ENCODE results near the gene GALM. TPM values are rescaled to one million over a fixed set of nuclear protein-coding genes. Genes with fewer than 3 reads are reported as not detected.

GALM gene
- total RNA-seq, 1 experiment from 2014 or later = 9.1 TPM

- Mint-ChIP-seq H3K27ac (ENCODE audit: unreplicated experiment) (no peak overlapping the region), H3K4me1 (ENCODE audit: low read depth, unreplicated experiment) (no peaks in the 10 kb centered on the region), H3K27me3 (ENCODE audit: unreplicated experiment) (no peaks in the 10 kb centered on the region), H3K4me3 (ENCODE audit: low read depth, unreplicated experiment) (no peak overlapping the region), H3K36me3 (ENCODE audit: insufficient read depth, unreplicated experiment) (peaks cover 51% of the 10 kb centered on the region), H3K9me3 (ENCODE audit: low read depth, unreplicated experiment) (peaks cover 4% of the 10 kb centered on the region)
- CTCF ChIA-PET = interaction anchor here (0.6 to 1.0 kb wide), 3 partner anchors 80 to 201 kb away, joined by 3 to 4 read pairs (median 3); no protein-coding TSS in a partner anchor
- no peak for TF ChIP-seq CTCF (IDR thresholded peaks at IDR 0.05; ENCODE audit: unreplicated experiment)
- no peak for DNase-seq
- intact Hi-C loops (cut with micrococcal nuclease; ENCODE audit: unreplicated experiment) = loop anchor here (5.0 kb wide), 1 partner anchor 431 kb away; no protein-coding TSS in a partner anchor
- BruUV-seq (replicated peaks) = no TSS peak
Observed at GRCh38 chr2:38737925-38738324, 72.0 kb downstream of the GALM start.

GRCh38 chr2:38739524-38739923 is 73.6 kb downstream of the GALM start:
- peaks cover 61% of the 10 kb centered on the region for H3K36me3 Mint-ChIP-seq (ENCODE audit: insufficient read depth, unreplicated experiment)
- H3K27me3 Mint-ChIP-seq (ENCODE audit: unreplicated experiment) = no peaks in the 10 kb centered on the region
- BruUV-seq (replicated peaks) = no TSS peak
- no peaks in the 10 kb centered on the region for H3K4me1 Mint-ChIP-seq (ENCODE audit: low read depth, unreplicated experiment)
- no peak overlapping the region for H3K27ac Mint-ChIP-seq (ENCODE audit: unreplicated experiment)
- TF ChIP-seq CTCF (IDR thresholded peaks at IDR 0.05; ENCODE audit: unreplicated experiment) = no peak
- CTCF ChIA-PET = interaction anchor here (0.6 to 0.7 kb wide), 3 partner anchors 11 to 196 kb away, joined by 3 to 7 read pairs (median 5); no protein-coding TSS in a partner anchor
- intact Hi-C loops (cut with micrococcal nuclease; ENCODE audit: unreplicated experiment) = loop anchor here (5.0 kb wide), 1 partner anchor 432 kb away; no protein-coding TSS in a partner anchor
- H3K4me3 Mint-ChIP-seq (ENCODE audit: low read depth, unreplicated experiment) = no peak overlapping the region
- H3K9me3 Mint-ChIP-seq (ENCODE audit: low read depth, unreplicated experiment) = peaks cover 4% of the 10 kb centered on the region
- DNase-seq = no peak

- intact Hi-C loops (cut with micrococcal nuclease; ENCODE audit: unreplicated experiment) = loop anchor here (5.0 kb wide), 2 partner anchors 159 to 204 kb away; no protein-coding TSS in a partner anchor
- H3K27me3 Mint-ChIP-seq (ENCODE audit: unreplicated experiment) = no peaks in the 10 kb centered on the region
- peak overlapping the region; percentile 20 for H3K27ac Mint-ChIP-seq (ENCODE audit: unreplicated experiment)
- CTCF ChIA-PET = interaction anchor here (0.6 to 1.6 kb wide), 4 partner anchors 10 to 425 kb away, joined by 3 to 6 read pairs (median 4); partner anchors contain the start of gene SRSF7
- no peak overlapping the region for H3K4me3 Mint-ChIP-seq (ENCODE audit: low read depth, unreplicated experiment)
- H3K9me3 Mint-ChIP-seq (ENCODE audit: low read depth, unreplicated experiment) = peaks cover 4% of the 10 kb centered on the region
- TF ChIP-seq CTCF (IDR thresholded peaks at IDR 0.05; ENCODE audit: unreplicated experiment) = peak; percentile 63
- BruUV-seq (replicated peaks) = no TSS peak
- H3K36me3 Mint-ChIP-seq (ENCODE audit: insufficient read depth, unreplicated experiment) = peaks cover 77% of the 10 kb centered on the region
- H3K4me1 Mint-ChIP-seq (ENCODE audit: low read depth, unreplicated experiment) = peaks cover 9% of the 10 kb centered on the region
- DNase-seq = no peak
Observed at GRCh38 chr2:38740851-38741731, 75.2 kb downstream of the GALM start.

GRCh38 chr2:38742797-38743559 is 77.1 kb downstream of the GALM start:
- Mint-ChIP-seq H3K4me1 (ENCODE audit: low read depth, unreplicated experiment) (peaks cover 28% of the 10 kb centered on the region), H3K36me3 (ENCODE audit: insufficient read depth, unreplicated experiment) (peaks cover 82% of the 10 kb centered on the region), H3K9me3 (ENCODE audit: low read depth, unreplicated experiment) (peaks cover 4% of the 10 kb centered on the region), H3K4me3 (ENCODE audit: low read depth, unreplicated experiment) (no peak overlapping the region), H3K27ac (ENCODE audit: unreplicated experiment) (no peak overlapping the region), H3K27me3 (ENCODE audit: unreplicated experiment) (no peaks in the 10 kb centered on the region)
- no peak for TF ChIP-seq CTCF (IDR thresholded peaks at IDR 0.05; ENCODE audit: unreplicated experiment)
- intact Hi-C loops (cut with micrococcal nuclease; ENCODE audit: unreplicated experiment) = loop anchor here (5.0 kb wide), 2 partner anchors 161 to 206 kb away; no protein-coding TSS in a partner anchor
- CTCF ChIA-PET = interaction anchor here (1.0 kb wide), 1 partner anchor 11 kb away, joined by 5 read pairs; no protein-coding TSS in a partner anchor
- DNase-seq = no peak
- BruUV-seq (replicated peaks) = no TSS peak

All from Calu3 (cell line).